Stimulated activated CD4-positive, alpha-beta T cell treated with anti-CD3 and anti-CD28 coated beads, TNF-alpha, amount 100 ng/mL, for 1 hour (primary cell): ENCODE measurements around the gene SLX9.
"Not testable (repeated sequence)": the region's sequence is repeated elsewhere in the genome, so short reads cannot be mapped to it uniquely, and the experiment has no call there.

Experiments used
- DNase-seq, 3 donors: peaks; one replicate each; pipeline ENCODE4 v3.0.0-alpha.2; 2020; ENCODE audit warnings: low read depth in 3 of 3, low spot score in 1 of 3

The SLX9 gene

GRCh38 chr21:45016406-45017038, 76.7 kb downstream of the SLX9 start:
- DNase-seq: no peak

GRCh38 chr21:45017039-45017960, 77.5 kb downstream of the SLX9 start:
- DNase-seq: no peak

- DNase-seq: no peak
These were observed 78.6 kb downstream of the SLX9 start for GRCh38 chr21:45018131-45019075.

- DNase-seq: no peak
These were observed 79.5 kb downstream of the SLX9 start for GRCh38 chr21:45019076-45019886.

- DNase-seq: no peak
These were observed 80.2 kb downstream of the SLX9 start for GRCh38 chr21:45019887-45020537.

GRCh38 chr21:45020629-45021427, 81.0 kb downstream of the SLX9 start:
- no peak for DNase-seq

- no peak for DNase-seq
These were observed 81.9 kb downstream of the SLX9 start for GRCh38 chr21:45021428-45022347.

- no peak for DNase-seq
These were observed 82.5 kb downstream of the SLX9 start for GRCh38 chr21:45022348-45022675.

GRCh38 chr21:45022736-45023135, 82.9 kb downstream of the SLX9 start:
- no peak for DNase-seq

- not testable (repeated sequence) for DNase-seq
These were observed 84.7 kb downstream of the SLX9 start for GRCh38 chr21:45024516-45024915.

- DNase-seq: no peak
These were observed 86.4 kb downstream of the SLX9 start for GRCh38 chr21:45026066-45026745.
